GM12878 (cell line): ENCODE data around the gene VAV2. TPM values are rescaled to one million over a fixed set of nuclear protein-coding genes. Genes with fewer than 3 reads are reported as not detected.

ENCODE experiments used
- BHLHE40 ChIP-seq, 2 experiments: fragments of 450-650 bp in 1 of 2; IDR thresholded peaks; 2 replicates each; pipeline ENCODE4 v1.6.1; 2011 to 2017; ENCODE audit warnings: low read depth in 2 of 2, borderline replicate concordance in 1 of 2, improper control_type of control experiment in 1 of 2, low read length in 1 of 2, mild to moderate bottlenecking in 1 of 2
- BRCA1 ChIP-seq: IDR thresholded peaks from 2 replicates; pipeline ENCODE4 v1.6.1; 2011; ENCODE audit warnings: low read depth, low read length, improper control_type of control experiment
- CEBPZ ChIP-seq: fragments of 150-350 bp; IDR thresholded peaks from 2 replicates; pipeline ENCODE4 v1.6.1; 2016; ENCODE audit warnings: low read depth, low read length
- CUX1 ChIP-seq: IDR thresholded peaks from 2 replicates; pipeline ENCODE4 v1.6.1; 2012; ENCODE audit warnings: improper control_type of control experiment, low read depth, low read length; ENCODE audit not compliant: insufficient replicate concordance
- HDGF ChIP-seq: fragments of 450-650 bp; IDR thresholded peaks from 2 replicates; pipeline ENCODE4 v1.6.1; 2016; ENCODE audit warnings: antibody characterized with exemption
- IRF4 ChIP-seq: IDR thresholded peaks from 2 replicates; pipeline ENCODE4 v1.6.1; 2011; ENCODE audit warnings: low read depth, low read length
- MEF2B ChIP-seq: fragments of 450-650 bp; IDR thresholded peaks from 2 replicates; pipeline ENCODE4 v1.6.1; 2018; ENCODE audit warnings: mild to moderate bottlenecking, moderate library complexity; ENCODE audit not compliant: partially characterized antibody, poor library complexity, severe bottlenecking
- NFIC ChIP-seq: IDR thresholded peaks from 2 replicates; pipeline ENCODE4 v1.6.1; 2012; ENCODE audit warnings: low read depth, mild to moderate bottlenecking, inconsistent platforms, low read length, moderate library complexity
- POLR2AphosphoS2 ChIP-seq: IDR thresholded peaks from 2 replicates; pipeline ENCODE4 v1.6.1; 2011; ENCODE audit warnings: low read depth, mild to moderate bottlenecking, low read length, improper control_type of control experiment, moderate library complexity
- POU2F2 ChIP-seq: IDR thresholded peaks from 3 replicates; pipeline ENCODE4 v1.6.1; 2011; ENCODE audit warnings: low read depth, mild to moderate bottlenecking, low read length, borderline replicate concordance
- RUNX3 ChIP-seq: IDR thresholded peaks from 2 replicates; pipeline ENCODE4 v1.6.1; 2012; ENCODE audit warnings: low read length, inconsistent platforms
- STAT3 ChIP-seq: IDR thresholded peaks from 2 replicates; pipeline ENCODE4 v1.6.1; 2011; ENCODE audit warnings: low read depth, low read length, improper control_type of control experiment
- ZNF24 ChIP-seq: fragments of 450-650 bp; IDR thresholded peaks from 2 replicates; pipeline ENCODE4 v1.6.1; 2017; ENCODE audit warnings: antibody characterized with exemption, mild to moderate bottlenecking
- ZNF622 ChIP-seq: fragments of 450-650 bp; IDR thresholded peaks from 2 replicates; pipeline ENCODE4 v1.6.1; 2017; ENCODE audit warnings: mild to moderate bottlenecking, inconsistent platforms
- polyA plus RNA-seq, 11 experiments: library from polyadenylated mRNA; depleted of rRNA in 4 of 11; unstranded in 6 of 11; stranded (reverse) in 5 of 11; fragments of >200 nt; fragmentation: Nextera tagmentation in 4 of 11; fragmentation: Illumina TruSeq in 1 of 11; extraction: Ambion mirVana in 4 of 11; extraction: Trizol in 1 of 11; gene quantifications; 1 replicate in 1 of 11; 2 replicates in 10 of 11; pipeline versions ENCODE4 v1.2.1 to v1.2.3, GENCODE V29; 2011 to 2016; ENCODE audit warnings: inconsistent platforms in 2 of 11, missing spikeins in 2 of 11, low read depth in 1 of 11
- total RNA-seq, 4 experiments: library from RNA; depleted of rRNA in 3 of 4; stranded (reverse); fragments of >200 nt in 3 of 4; fragmentation: Illumina TruSeq in 1 of 4; extraction: Trizol in 1 of 4; gene quantifications; 2 replicates each; pipeline versions ENCODE4 v1.2.1 to v1.2.3, GENCODE V29; 2013 to 2021

VAV2 gene
- total and polyA plus RNA-seq, 10 of the 15 experiments (the other 5 are each of a cell fraction or from before 2014, with no cell fraction given): 0.13 to 43.9 (median 16.9) TPM

GRCh38 chr9:133945977-133946753, 46.0 kb downstream of the VAV2 start (continued):
- TF ChIP-seq CUX1: peak; percentile 15
- no peak for TF ChIP-seq NFIC
- no peak for TF ChIP-seq ZNF622
- no peak for TF ChIP-seq ZNF24
- TF ChIP-seq HDGF: 0 out of 2 replicates have a peak, but pooled peaks have one; percentile 22
- no peak for TF ChIP-seq CEBPZ
- peak; percentile 97 for TF ChIP-seq MEF2B
- TF ChIP-seq BRCA1: no peak
- TF ChIP-seq POU2F2: no peak
- peak in 1 of 2 experiments; percentile 9; a peak in 1 of 4 replicates for TF ChIP-seq BHLHE40 (IDR thresholded peaks at IDR 0.05; ENCODE audit: borderline replicate concordance in 1 of 2, low read depth in 2 of 2, low read length in 1 of 2)
- no peak for TF ChIP-seq IRF4
- TF ChIP-seq RUNX3: peak; percentile 12; the same call in 1 of the 2 replicates
- no peak for TF ChIP-seq STAT3
- no peak for TF ChIP-seq POLR2AphosphoS2
- TF ChIP-seq, all 136 proteins: peak for 14
